HG03521 (cell line): ENCODE results near the gene IMPDH1.
"Not testable (repeated sequence)": the region's sequence is repeated elsewhere in the genome, so short reads cannot be mapped to it uniquely, and the experiment has no call there.

ENCODE experiments used
- ATAC-seq: cut with Tn5 transposase; IDR thresholded peaks from one replicate; pipeline ENCODE4 v1.9.1; 2021; ENCODE audit warnings: mild to moderate bottlenecking, moderate library complexity; ENCODE audit not compliant: unreplicated experiment

The IMPDH1 gene

DNA sequence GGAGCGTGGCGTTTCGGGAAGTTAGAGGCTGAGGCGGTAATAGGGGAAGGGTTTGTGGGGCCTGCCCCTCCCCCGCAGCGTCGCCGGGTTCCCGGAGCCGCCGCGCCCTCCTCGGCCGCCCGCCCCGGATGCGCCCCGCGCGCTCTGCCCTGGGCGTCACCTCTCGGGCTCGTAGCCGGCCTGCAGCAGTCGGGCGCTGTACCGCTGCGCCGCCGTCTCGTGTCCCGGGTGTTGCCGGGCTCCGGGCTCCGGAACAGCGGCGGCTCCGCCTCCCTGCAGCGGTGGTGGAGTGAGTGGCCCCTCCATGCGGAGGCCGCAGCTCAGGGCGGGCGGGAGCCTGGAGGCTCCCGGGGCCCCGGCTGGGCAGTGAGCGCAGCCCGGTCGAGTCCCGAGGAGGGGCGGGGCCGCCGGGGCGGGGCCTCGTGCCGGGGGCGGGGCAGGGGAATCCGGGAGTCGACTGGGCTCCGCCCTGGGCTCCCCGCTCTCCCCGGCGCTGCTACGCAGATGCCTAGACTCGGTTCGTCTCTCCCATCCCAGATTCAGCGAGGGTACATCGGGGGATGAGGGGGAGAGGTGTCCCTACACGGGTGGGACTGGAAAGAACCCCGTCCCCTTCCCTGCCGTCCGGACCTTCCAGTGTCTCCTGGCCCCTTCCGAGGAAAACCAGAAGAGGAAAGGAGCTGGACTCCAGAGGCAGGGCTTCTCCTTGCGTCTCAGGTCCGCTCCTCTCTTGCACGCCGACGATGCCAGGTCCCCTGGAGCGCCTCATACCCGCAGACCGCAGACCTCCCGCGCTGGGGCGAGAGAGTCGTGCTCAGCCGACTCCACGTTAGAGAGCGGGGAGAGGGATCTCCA, at the start of gene IMPDH1:
Gene IMPDH1 (minus strand): TSS at position 387 of the 855 bp plus-strand sequence. CDS start 81 bp downstream, at position 306.
- ATAC-seq, result peak; percentile 74

DNA sequence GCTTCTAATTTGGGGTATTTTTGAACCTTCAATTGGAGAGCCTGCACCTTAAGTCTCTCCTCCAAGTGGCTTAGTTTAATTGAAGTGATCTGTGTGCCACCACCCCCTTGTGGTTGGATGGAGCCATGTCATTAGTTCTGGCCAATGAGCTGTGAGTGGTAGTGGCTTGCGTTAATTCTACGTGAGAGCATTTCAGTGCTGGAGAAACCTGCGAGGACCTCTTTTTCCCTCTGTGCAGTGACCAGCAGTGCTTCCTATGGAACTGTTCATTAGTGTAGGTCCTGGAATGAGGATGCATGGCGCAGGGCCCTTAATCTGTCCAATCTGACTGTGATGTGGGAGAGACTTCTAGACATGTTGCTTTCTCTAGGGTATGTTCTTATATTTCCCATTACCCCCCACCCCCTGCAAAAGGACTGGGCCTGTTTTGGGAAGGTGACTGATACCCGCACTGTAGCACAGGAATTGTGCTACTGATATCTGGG, 49.7 kb upstream of the IMPDH1 start:
- ATAC-seq, result peak; percentile 42

DNA sequence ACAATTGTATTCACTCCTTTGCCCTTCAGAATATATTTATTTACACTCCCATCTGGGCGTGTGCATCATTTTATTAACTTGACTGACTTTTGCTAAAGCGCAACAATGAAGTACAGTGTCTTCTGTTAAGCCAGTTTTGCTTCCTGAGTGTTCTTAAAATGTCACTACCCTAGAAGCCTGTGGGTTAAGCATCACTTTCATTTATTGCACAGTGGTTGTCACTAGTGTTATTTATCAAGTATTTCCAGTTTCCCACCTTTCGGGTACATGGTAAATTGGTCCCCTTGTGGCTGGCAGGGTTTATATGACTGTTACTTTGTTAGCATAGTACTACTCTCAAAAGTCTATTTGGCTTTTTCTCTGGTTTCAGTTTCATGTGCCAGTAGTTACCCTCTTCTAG, 49.2 kb upstream of the IMPDH1 start:
- ATAC-seq, result peak; percentile 20

DNA sequence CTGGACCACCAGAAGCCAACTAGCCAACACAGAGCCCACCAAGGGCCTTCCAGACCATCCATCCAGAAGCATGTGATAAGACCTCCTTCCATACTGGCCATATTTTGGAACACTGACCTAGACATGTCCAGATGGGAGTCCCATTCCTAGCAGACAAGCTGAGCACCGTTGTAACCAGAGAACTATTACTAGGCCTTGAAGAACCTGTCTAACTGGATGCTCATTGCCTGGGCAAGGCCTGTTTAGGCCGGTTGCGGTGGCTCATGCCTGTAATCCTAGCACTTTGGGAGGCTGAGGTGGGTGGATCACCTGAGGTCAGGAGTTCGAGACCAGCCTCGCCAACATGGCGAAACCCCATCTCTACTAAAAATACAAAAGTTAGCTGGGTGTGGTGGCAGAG, 47.6 kb upstream of the IMPDH1 start:
- not testable (repeated sequence) for ATAC-seq

DNA sequence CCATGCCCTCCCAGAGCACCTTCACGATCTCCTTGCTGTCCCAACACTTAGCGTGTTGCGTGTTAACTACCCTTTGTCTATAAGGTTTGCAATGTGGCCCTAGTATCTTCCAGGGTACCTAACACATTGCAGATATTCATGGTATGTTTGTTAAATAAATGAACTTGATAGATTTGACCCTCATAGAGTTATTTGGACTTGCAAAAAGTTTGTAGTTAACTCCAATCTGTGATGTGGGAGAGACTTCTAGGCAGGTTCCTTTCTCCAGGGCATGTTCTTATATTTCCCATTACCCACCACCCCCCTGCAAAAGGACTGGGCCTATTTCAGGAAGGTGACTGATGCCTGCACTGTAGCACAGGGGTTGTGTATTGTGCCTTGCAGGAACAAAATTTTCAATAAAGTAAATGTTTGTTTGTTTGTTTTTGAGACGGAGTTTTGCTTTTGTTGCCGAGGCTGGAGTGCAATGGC, 46.5 kb upstream of the IMPDH1 start:
- ATAC-seq, result no peak

DNA sequence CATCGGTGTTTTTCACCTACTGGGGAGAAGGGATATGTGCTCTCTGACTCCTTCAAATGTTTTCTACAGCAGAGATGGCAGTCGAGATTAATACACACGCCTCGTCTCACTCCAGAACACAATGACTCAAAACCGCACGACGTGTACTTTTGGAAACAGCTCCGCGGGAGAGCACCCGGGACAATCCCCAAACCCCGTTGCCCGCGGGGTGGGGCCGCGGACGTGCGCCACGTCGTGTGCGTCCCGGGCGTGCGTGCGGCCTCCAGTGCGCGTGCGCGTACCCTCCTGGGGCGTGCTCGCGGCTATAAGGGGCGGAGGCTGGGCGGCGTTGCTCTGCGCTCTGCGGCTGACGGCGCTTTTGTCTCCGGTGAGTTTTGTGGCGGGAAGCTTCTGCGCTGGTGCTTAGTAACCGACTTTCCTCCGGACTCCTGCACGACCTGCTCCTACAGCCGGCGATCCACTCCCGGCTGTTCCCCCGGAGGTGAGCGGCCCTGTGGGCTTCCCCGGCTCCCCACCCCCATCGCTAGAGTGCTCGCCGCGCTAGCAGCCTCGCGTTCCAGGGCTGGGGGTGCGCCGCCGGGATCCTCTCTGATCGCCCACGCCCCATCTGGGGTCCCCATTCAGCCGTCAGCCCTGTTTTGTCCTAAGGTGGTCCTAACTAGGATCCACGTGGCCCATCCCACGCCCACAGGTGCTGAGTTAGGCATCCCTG, 45.9 kb upstream of the IMPDH1 start, which contains the start of gene HILPDA:
Gene HILPDA (plus strand): TSS at position 336 of the 712 bp plus-strand sequence. CDS start 1,391 bp downstream, outside the sequence.
- peak; percentile 87 for ATAC-seq

DNA sequence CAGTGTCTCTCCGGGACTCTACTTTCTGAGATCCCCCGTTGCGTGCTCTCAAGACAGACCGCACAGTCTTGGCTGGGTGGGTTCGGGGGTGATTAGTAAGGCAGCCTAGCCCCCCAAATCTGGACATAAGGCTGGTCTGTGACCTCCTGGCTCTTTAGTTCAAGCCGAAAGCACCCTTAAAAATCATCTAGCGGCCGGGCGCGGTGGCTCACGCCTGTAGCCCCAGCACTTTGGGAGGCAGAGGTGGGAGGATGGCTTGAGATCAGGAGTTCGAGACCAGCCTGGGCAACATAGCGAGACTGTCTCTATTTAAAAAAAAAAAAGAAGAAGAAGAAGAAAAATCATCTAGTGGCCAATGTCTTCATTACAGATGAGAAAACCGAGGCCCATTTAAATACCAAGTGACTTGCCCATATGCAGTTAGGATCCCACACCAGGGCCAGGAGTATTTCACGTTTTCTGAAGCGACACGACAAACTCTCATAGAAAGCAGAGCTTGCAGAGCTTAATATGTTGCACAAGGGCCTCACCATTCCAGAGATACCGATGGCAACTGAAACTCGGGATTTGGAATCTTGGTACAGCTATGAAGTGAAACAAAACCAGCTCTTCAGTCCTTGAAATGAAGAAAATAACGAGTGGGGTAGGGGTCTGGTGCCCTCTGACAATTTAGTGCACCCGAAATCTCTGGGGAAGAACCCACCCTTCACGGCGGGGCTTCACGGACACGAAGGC, 45.2 kb upstream of the IMPDH1 start:
- no peak for ATAC-seq

DNA sequence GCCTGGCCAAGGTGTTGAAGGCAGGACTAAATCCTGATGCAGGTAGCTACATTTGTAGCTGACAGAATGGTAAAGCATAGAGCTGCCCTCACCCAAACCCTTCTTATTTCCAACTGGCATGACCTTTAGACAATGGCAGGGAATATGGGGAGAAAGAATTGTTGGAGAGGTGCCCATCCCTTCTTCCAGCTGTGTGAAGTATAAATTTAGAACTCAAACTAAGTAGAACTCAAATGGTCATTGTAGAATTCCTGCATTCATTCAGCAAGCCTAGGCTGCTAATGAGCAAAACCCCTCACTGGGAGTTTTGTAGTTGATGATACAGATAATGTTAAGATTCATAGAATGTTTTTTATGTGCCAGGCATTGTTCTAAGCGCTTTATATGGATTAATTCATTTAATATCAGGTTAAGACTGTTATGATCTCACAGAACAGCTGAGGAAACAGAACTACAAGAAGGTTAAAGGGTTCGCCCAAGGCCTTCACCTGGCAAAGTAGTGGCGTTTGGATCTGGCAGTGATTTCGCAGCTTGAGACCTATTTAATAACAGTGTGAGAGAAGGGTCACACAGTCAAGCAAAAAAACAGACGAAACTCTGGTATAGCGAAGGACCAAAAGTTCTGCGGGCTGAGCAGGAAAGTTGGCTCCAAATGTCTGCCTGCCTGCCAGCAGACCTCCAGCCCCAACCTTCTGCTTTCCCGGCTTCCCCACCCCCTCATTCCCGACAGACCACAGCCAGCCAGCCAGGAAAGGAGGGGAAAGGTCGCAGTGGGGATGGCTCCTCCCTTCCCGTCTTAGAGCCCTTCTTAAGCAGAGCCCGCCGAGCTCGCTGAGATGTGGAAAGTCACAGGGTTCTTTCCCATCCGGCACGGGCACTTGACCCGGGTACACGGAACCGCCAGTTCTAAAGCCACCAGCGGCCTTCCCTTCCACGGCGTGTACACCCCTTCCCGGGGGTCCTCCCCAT, 44.3 kb upstream of the IMPDH1 start:
- ATAC-seq, result no peak

DNA sequence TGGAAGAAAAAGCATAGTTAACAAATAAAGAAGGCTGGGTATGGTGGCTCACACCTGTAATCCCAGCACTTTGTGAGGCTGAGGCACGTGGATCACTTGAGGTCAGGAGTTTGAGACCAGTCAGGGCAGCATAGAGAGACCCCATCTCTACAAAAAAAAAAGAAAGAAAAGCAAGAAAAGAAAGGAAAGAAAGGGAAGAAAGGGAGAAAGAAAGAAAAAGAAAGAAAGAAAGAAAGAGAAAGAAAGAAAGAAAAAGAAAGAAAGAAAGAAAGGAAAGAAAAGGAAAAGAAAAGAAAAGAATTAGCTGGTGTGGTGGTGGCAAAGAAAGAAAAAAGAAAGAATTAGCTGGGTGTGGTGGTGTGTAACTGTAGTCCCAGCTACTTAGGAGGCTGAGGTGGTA, 42.8 kb upstream of the IMPDH1 start:
- ATAC-seq, result no peak

DNA sequence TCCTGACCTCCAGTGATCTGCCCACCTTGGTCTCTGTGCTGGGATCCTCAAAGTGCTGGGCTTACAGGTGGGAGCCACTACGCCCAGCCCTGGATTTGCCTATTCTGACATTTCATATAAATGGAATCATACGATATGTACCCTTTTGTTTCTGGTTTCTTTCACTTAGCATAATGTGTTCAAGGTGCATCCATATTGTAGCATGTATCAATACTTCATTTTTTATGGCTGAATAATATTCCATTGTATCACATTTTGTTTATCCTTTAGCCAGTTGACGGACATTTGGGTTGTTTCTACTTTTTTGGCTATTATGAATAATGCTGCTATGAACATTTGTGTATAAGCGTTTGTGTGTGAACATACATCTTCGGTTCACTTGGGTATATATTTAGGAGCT, 41.1 kb upstream of the IMPDH1 start:
- no peak for ATAC-seq

DNA sequence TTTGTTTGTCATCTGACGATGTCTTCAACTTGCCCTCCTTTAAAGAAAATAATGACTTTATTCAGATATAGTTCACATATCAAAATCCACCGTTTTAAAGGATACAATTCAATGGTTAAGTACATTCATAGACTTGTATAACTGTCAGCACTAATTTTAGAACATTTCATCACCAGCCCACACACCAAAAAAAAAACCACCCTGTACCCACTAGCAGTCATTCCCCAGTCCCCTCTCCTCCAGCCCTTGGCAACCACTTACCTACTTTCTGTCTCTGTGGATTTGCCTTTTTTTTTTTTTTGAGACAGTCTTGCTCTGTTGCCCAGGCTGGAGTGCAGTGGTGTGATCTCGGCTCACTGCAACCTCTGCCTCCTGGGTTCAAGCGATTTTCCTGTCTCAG, 40.6 kb upstream of the IMPDH1 start:
- ATAC-seq, result no peak

DNA sequence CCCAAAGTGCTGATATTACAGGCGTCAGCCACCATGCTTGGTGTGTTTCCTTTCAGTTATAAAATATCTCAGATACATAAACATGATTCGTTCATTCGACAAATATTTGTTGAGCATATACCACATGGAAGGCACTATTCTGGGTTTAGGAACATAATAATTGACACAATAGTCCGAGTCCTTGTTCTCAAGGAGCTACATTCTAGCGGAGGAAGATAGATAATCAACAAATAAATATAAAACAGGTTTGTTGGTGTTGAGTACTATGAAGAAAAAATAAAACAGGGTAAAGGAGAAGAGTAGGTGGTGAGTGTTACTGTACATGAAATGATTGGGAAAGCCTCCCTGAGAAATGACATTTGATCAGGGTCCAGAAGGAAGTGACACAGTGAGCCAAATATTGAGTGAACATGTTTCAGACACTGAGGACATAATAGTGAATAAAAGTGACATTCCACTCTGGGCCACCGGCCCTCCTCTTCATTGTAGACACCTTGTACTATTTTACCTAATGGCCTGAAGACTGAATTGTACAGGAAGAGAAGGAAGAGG, 39.0 kb upstream of the IMPDH1 start:
- ATAC-seq, result no peak

DNA sequence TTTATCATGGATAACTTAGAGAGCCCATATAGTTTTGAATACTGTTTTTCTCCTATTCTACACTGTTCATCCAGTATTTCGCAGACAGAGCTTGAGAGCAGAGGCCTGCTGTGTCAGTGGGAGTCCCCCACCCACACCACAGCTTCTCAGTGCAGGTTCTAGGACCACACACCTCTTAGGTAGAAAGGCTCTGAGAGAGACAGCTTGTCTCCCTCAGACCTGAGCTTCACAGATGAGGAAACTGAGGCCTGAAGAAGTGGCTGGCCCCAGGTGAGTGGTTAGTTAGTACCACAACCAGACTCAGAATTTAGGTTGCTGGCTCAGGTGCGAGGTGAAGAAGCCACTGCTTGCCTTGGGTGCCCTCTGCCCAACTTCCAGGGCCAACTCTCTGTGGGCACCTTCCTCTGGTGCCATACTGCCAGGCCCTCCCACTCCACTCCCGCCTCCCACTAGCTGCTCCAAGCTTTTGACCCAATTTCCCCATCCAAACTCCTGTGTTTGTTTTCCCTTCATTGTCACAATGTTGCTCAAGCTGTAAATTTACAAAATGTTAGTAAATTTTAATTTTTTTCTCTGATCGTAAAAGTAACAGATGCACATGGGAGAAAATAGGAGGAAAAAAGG, 38.3 kb upstream of the IMPDH1 start:
- no peak for ATAC-seq

DNA sequence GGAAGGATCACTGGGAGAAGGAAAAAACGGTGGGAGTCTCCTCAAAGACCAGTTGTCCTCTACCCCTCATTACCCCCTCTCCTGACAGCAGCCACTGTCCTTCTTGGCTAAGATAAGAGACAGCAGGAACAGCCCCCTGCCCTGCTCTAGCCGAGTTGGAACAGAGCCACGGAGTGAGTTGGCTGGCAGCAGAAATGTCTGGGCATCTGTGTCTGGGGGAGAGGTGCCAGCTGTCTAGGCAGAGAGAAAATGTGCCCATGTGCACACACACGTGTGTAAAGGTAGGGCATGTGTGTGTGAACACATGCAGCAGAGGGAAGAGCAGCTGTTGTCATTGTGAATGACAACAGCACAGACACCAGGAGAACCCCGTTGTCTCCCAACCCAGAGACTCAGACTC, 36.5 kb upstream of the IMPDH1 start:
- ATAC-seq, result no peak

DNA sequence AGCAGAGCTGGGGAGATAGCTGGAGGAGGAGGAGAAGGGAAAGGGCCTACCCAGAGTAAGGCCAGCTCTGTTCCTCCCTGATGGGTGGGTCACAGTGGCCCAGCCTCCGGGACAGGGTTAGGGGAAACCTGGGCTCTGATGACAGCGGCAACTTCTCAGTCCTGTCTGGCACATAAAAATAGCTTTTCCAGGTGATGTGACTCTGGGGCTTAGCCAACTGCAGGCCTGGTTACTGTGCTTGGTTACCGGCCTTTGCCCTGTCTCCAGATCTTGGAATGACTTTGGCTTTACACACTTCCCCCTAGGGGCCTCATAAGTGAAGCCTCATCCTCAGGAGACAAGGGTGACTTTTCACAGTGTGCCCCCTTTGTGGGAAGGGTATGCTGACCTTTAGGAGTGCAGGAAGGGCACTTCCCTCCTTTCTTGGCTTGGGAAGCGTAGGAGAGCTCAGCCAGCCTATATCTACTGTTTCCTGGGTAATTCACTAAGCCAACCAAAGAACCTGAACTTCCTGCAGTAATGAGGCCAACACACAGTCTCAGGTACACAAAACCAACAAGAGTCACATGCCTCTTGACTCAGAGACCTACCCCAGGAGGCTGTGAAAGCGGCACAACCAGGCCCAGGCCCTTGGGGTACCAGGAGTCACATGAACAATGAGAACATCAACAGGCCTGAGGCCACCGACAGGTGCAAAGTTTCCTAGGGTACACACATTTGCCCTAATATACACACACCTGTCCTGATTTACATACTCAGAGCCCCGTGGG, 34.2 kb upstream of the IMPDH1 start:
- ATAC-seq, result no peak

DNA sequence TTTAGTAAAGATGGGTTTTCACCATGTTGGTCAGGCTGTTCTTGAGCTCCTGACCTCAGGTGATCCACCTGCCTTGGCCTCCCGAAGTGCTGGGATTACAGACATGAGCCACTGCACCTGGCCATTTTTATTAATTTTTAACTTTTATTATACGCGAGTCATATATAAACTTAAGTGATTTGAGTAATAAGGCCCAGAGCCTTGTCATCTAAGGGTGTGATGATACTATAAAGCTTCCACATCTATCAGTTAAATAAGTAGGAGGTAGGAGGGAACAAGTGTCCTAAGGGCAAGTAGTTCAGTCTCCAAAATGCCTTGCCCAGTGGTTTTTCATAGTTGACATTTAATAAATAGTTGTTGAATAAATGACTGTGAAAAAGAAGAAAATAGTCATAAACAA, 32.6 kb upstream of the IMPDH1 start:
- no peak for ATAC-seq

DNA sequence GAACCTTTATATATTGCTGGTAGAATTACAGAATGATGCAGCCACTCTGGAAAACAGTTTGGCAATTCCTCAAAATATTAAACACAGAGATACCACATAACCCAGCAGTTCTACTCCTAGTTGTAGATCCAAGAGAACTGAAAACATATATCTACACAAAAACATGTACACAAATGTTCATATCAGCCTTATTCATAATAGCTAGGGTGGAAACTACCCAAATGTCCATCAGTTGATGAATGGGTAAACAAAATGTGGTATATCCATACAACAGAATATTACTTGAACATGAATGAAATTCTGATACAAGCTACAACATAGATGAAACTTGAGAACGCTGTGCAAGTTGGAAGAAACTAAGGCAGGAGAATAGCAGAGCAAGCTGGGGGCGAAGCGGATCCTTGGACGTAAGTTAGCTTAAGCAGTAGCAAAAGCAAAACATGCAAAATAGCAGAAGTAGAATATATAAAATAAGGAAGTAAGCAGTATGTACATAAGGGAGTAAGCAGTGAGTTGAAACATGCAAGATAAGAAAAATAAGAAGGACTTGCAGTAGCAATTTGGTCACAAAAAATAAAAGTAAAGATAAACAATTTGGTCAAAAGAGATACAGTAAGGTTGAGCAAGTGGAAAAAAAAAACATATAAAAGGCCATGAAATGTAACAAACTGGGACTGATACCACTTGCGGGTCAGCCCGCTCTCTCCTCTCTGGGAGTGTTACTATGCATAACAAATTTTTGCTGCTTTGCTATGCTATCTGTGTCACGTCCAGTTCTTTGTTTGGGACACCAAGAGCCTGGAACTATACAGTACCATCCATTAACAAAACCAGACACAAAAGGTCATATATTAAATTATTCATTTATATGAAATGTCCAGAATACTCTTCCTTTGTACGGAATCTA, 27.9 kb upstream of the IMPDH1 start:
- no peak for ATAC-seq

DNA sequence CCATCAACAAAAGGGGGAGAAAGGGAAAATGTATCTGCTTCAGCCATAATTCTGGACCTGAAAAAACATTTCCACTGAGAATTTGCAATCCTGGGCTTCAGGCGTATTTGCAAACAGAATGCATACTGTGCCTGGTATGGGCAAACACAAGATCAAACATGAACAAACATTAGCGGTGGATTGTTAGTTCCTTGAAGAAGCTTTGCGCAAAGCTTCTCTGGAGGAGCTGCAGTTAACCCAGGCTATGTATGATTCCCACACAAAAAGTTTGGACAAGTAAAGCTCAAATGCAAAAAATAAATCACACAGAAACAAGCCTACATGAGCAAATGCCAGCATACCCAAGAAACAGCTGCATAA, 25.5 kb upstream of the IMPDH1 start:
- no peak for ATAC-seq
